ELR (cell line): ENCODE results near the gene GPX4.
A peak's percentile ranks its signal among the peaks of the same experiment; 100 is the strongest.

ENCODE experiments used
- DNase-seq: peaks from one replicate; pipeline ENCODE4 v3.0.0-alpha.2; 2015; ENCODE audit warnings: low read depth

GPX4 gene

GRCh38 chr19:1149259-1150045, 45.7 kb downstream of the GPX4 start:
- DNase-seq, result no peak

GRCh38 chr19:1150333-1151036, 46.7 kb downstream of the GPX4 start:
- DNase-seq, result no peak

GRCh38 chr19:1151037-1151724, 47.4 kb downstream of the GPX4 start:
- no peak for DNase-seq

DNA sequence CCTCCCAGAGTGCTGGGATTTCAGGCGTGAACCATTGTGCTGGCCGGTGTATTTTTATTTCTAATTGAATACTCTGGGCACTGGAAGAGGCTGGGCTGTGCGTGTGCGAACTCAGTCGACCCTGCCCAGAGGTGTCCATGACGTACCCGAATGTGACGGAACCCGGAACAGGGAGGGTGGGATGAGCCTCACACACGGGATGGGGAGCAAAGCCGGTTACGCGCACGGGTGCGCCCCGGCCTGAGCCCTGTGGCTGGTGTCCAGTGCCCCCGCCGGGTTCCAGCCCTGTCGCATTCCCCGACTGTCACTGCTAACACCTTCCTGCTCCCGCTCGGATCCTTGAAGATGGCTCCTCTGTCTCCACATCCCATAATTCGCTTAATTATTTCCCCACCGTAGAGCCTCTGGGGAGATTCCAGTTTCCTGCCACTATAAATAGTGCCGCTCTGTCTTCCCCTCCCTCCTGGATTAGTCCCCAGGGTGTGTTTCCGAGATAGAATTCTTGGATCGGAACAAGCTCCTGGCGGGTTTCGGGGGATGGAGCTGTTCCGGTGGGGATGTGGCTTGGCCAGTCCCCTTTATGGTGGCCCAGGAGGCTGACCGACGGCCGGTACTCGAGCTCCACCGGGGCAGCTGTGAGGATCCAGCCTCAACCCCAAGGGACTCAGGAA, 48.3 kb downstream of the GPX4 start:
- no peak for DNase-seq

GRCh38 chr19:1153891-1154730, 50.3 kb downstream of the GPX4 start:
- no peak for DNase-seq

DNA sequence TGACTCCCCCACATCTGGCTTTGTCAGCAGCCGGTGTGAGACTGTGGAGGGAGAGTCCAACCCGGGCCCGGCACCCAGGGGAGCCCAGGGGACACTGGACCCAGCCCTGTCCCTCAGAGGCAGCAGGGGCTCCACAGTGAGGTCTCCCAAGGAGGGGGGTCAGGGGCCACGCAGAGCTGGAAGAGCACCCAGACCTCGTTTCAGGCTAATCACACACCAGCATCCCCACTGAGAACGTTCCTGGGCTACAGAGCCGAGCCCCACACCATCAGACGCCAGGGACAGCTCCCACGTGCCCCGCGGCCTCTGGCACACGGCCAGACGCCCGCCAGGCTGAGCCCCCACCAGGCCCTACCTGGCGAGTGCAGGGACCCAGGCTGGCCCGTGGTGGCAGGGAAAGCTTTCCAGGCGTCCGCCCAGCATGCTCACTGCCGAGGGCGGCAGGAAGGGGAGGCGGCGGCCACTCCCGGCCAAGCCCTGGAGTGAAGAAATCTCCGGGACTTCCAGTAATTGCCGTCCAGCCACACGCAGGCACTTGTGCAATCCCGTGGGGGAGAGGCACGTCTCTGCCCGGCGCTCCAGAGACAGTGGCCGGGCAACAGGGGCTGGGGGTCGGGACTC, 51.0 kb downstream of the GPX4 start:
- DNase-seq, result peak; percentile 79

DNA sequence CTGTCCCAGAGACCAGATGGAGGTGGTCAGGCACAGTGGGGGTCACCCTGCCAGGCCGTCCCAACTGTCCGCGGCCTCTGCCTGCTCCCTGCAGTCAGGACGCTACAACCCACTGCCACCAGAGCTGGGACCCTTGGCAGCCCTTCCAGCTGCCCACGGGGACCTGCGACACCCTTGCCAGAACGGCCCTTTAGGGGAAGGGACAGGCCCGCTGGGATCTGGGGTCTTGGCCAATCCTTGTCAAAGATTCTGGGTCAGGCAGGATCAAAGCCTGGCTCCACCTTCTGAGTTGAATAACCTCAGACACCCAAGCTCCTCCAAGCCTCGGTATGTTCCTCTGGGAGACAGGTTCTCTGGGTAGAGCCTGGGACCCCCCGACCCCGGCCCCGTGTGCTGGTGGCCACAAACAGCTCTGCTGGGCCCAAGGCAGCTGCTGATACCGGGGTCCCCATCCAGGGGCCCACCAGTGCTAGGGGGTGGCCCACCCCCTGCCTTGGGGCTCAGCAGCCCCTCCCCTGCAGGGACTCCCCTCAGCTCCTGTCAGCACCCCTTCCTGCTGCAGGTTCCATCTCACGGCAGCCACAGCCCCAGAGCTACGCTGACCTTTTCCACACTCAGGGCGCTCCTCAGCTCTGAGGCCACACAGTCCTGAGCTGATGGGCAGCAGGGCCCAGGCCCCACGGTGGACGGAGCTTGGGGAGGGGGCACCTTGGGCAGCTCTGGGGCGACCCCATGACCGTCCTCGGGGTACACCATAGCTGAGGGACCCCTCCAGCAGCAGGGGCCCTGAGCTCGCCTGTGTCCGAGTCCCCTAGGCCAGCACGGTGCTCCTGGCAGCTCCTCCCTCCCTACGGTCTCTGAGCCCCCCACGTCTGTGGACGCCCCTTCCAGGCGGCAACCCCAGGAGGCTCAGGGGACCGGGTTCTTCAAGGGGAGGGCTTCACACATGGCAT, 51.8 kb downstream of the GPX4 start:
- no peak for DNase-seq
